Right hindlimb (tissue), 1 donor: ENCODE results near the gene MALRD1.
"Not testable (repeated sequence)": the region's sequence is repeated elsewhere in the genome, so short reads cannot be mapped to it uniquely, and the experiment has no call there.

Source experiments
- DNase-seq: peaks from one replicate; pipeline ENCODE4 v3.0.0-alpha.2; 2018

The MALRD1 gene

DNA sequence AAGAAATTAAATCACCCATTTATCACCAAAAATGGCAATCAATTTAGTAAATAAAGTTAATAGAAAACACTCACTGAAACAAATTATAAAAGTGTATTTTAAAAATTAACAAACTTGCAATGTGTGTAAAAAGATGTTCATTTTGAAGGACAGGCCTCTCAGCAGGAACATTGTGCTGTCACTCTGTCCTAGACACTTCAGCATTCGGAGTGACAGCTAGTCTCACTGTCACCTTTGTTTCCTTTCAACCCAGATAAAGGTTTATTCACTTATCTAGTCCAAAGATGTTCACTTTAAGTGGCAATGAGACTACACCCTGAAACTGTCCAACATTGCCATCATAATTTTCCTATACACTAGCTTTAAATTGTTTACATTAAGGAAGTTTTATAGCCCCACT lies 675.7 kb downstream of the MALRD1 start:
- no peak for DNase-seq

DNA sequence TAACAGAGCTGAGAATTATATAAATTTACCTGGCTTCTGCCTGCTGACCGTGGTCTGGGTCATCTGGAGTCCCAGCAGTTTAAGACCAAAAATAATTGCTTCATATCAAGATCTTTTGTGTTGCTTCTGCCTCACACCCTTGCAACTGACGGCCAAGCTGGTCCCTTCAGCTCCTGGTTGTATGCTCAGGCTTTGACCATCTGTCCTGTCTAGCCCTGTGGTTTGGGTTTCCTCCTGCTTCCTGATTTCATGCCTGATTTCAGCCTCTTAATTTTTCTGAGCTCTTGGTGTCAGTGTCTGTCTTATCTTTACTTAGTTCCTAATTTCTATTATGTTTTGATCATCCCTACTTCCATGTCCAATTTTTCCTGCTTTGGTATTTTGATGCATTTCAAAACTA lies 679.8 kb downstream of the MALRD1 start:
- no peak for DNase-seq

DNA sequence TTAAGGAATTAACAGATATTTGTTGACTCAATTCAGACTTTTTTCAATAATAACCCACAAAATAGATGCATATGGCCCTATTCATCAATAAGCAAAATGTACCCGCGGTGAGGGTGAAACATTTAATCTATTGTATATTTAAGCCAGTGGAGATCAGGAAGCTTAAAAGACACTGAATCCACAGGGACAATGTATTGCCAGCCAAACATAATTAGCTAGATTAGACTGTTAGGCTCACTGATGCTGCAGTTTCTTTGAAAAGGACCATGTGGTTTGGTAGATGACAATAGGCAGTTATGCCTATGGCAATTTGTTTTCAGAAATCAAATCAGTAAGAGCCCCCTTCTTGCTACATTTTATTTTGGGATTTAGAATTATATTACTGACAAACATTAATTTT lies 680.4 kb downstream of the MALRD1 start:
- DNase-seq = no peak

DNA sequence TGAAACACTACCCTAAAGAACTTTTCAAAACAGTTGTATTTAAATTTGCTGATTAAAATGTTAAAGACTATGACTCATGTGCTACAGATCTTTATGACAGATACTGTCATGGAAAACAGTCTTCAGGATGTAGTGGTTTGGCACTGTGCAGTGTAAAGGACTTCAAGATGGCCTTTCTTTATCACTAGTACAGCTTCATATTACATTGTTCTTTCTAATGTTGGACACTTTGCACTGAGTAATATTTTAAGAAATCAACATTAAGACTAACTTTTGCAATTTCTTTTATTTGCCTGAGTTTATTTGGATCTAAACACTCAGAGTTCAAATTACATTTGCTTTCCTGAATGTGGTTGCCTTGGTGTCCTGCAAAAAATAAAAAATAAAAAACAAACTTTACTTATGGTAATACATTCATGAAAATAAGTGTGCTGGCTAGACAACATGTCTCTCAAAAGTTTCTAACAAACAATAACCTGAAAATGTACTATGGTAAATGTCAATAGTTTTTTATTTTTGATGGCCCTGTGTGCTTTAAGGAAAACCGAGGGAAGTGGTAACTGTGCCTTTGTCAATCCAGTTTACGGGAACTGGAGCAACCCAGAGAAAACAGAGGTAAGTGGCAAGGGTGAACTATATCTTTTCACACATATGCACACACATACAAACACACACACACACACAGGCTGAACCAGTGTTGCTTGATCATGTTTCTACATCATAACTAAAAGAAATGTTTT lies 681.7 kb downstream of the MALRD1 start:
- DNase-seq = no peak

DNA sequence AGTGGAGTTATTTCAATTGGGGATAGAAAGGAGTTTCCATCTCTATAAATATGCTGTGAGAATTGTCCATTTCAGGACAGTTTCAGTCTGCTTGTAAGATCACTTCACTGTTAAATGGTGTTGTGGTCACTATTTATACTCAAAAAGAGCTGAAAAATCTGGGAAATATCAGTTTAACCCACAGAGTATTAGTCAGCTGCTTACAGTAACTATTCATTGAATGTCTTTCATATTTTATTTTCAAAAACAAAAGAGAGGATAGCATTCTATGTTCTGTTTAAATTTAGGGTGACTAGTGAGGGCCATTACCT lies 682.3 kb downstream of the MALRD1 start:
- DNase-seq = no peak

DNA sequence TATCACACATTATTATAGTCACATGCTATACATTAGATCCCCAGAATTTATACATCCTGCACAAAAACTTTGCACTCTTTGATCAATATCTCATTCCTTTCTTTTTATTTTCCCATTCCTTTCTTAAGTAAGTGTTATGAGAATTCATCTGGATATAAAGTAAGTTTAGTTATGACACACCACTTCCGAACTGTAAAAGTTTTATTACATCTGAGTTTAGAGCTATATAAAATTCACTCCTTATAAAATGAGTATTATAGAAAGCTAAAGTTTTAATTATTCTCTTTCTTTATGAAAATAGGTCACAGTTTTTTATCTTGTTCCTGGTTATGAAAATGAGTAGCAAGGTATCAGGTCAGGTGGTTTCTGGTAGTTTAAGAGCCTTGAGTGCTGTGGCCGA lies 683.0 kb downstream of the MALRD1 start:
- no peak for DNase-seq

DNA sequence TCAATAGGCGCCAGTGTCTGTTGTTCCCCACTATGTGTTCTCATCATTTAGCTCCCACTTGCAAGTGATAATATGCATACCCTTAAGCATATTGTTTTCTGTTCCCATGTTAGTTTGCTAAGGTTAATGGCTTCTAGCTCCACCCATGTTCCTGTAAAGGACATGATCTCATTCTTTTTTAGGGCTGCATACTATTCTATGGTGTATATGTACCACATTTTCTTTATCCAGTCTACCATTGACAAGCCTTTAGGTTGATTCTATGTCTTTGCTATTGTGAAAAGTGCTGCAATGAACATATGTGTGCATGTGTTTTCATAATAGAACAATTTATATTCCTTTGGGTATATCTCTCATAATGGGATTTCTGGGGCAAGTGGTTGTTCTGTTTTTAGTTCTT lies 689.8 kb downstream of the MALRD1 start:
- DNase-seq = no peak

DNA sequence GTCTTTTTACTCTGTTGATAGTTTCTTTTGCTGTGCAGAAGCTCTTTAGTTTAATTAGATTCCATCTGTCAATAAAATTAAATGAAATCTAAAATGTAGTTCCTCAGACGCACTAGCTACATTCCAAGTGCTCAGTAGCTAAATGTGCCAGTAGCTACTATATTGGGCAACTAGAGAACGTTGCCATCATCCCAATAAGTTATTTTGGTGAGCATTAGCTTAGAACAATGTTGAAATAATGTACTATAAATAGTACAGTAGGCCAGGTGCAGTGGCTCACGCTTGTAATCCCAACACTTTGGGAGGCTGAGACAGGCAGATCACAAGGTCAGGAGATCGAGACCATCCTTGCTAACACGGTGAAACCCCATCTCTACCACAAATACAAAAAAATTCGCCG lies 690.6 kb downstream of the MALRD1 start:
- DNase-seq = not testable (repeated sequence)

DNA sequence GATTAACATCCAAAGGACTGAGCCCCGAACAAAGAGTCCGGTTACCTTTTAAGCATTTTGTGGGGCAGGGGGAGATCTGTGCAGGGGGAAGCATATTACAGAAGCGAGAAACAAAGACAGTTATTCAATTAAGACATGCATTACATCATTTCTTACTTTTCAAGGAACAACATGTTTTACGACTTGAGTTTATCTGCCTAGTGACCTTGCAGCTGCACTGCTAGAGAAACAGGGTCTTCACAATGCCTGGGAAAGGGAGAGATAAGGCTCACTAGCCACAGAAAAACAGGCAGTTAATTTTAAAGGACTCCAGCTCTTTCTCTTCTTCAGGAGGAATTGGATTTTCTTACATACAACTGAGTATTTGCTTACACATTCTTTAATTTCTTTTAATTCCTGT lies 693.5 kb downstream of the MALRD1 start:
- not testable (repeated sequence) for DNase-seq

DNA sequence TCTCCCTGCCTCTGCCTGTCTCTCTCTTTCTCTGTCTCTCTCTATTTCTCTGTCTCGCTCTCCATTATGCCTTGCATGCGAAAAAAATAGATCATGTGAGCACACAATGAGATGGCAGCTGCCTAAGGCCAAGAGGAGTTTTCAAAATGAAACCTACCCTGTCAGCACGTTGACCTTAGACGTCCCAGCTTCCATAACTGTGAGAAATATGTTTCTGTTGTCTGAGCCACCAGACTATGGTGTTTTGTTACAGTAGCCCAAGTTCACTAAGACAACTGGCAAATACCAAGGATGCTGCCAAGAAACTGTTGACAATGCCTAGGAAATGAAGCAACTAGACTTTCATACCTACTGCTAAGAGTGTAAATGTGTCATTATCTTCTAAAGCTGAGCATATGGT lies 697.1 kb downstream of the MALRD1 start:
- DNase-seq = no peak

DNA sequence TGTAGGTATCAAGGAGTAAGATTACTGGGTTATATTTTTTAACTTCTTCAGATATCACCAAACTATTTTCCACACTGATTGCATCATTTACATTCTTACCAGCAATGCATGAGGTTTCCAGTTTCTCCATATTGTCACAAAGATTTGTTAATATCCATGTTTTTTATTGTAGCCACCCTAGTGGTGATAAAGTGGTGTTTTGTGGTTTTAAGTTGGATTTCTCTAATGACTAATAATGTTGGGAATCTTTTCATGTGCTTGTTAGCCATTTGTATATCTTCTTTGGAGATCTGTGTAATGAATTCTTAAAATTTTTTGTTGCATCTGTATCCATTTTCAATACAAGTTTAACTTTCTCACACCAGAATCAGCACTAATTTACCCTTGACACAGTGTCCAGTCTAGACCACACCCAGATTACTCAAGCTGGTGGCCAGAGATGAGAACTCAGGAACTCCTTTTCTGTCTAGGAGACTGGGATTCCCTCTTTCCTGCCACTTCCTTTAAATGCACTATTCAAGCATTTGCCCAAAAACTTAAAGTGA lies 700.7 kb downstream of the MALRD1 start:
- DNase-seq = no peak

DNA sequence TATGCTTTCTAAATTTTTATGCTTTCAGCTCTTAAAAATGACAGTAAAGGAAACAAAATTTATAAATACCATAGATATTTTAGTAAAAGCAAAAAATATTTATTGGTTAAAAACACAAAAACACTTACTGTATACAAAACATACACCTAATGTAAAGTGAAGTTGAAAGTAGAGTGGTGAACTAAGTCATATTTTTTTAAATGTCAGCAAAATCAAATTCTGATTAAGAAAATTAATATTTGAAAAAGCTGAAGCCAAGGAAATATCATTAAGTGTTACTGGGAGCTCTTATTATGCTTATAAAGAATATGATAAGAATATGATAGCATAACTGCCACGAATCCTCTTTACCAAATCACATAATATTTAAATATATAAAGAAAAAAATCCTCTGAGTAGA lies 702.4 kb downstream of the MALRD1 start:
- DNase-seq = no peak

DNA sequence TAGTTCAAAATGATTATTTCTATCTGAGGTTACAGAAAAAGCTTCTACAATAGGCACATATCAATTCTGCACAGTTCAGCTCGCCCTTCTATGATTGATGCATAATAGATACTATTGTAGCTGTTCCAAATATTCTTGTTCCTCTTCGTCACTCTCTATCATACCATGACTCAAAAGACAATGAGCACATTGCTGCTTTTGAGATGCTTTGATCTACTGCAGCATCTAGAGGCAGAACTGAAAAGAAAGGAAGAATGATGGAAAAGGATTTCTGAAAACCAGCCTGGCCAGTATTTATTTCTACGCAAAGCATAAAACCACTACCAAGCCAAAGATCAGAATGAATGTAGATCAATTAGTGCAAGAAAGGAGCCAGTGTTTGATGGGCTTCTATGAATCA lies 708.3 kb downstream of the MALRD1 start:
- no peak for DNase-seq

DNA sequence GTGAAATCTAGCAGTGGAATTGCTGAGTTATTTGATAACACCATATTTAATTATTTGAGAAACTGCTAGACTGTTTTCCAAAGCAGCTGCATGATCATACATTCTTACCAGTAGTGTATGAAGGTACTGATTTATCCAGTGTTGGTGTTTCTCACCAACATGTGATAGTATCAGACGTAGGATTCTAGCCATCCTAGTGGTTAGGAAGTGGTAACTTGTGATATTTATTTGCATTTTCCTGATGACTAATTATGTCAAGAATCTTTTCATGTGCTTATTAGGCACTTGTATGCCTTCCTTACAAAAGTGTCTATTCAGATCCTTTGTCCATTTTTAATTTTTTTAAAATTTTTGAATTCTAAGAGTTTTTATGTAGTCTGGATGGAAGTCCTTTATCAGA lies 713.4 kb downstream of the MALRD1 start:
- no peak for DNase-seq

DNA sequence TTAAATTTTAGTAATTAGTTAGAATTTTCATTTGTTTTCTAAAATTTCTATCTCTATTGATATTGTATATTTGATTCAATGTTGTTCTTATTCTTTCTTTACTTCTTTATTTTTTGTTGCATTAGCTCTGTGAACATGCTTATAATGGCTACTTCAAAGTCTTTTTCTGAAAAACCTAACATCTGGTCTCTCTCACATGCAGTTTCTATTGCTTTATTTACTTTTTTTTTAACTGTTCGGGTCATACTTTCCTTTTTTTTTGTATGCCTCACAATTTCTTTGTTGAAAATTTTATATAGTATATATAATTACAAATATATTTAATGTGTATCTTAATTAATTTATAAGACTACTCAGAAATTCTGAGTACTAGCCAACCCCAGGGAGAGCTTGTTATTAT lies 715.5 kb downstream of the MALRD1 start:
- DNase-seq = no peak

DNA sequence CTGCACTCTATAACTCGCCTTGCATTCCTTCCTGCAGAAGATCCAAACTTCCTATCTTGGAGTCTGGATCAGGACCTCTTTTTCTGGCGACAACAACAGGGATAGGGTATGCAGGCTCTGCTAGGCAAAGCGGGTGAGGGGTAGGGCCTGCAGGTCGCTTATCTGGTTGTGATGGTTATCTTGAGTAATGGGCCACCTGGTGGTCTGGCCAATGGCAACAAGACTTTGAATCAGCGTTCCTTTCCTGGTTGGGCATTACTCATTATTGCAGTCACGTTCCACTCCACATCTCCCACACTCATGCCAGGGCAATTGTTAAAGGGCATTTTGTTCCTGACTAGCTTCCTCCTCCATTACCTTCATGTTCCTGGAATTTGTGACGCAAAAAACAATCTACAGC lies 719.3 kb downstream of the MALRD1 start:
- no peak for DNase-seq

DNA sequence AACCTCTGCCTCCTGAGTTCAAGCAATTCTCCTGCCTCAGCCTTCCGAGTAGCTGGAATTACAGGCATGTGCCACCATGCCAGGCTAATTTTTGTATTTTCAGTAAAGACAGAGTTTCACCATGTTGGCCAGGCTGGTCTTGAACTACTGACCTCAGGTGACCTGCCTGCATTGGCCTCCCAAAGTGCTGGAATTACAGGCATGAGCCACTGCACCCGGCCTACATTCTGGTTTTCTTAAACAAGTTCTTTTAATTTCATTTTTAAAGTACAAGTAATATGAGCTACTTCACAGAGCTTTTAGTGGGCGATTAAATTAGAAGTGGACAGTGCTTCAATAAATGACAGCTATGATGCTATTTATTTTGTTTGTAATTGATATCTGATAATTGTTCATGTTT lies 721.2 kb downstream of the MALRD1 start:
- DNase-seq = not testable (repeated sequence)

DNA sequence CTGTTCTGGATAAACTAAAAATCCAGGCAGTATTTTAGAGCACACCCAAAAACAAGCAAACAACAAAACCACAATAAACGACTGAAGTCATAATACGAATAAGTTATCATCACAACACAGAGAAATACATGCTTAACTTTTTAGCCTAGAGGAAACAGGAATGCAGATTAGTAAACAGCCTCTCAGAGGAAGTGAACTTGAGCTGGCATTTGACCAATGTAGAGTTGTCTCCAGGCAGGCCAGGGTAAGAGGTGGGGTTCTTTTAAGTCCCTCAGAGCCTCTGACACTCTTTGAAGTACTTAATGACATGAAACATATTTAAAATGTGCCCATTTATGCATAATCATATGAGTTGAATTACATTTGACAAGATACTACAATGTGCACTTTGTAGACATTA lies 724.4 kb downstream of the MALRD1 start:
- no peak for DNase-seq

DNA sequence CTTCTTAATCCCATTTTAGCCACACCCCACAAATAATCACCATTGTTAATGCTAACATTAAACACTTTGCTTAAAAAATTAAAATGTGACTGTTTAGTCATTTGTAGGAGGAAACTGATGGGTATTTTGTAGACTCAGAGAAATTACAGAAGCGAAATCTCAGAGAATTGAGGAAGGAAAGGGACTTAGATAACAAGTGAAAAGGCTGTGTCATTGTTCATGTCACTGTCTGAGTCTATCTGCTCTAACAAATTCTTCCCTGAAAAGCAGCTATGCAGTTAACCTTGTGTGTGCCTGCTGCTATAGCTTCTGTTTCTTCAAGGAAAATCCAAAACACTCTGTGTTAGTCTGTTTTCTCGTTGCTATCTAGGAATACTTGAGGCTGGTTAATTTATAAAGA lies 726.7 kb downstream of the MALRD1 start:
- DNase-seq = no peak

DNA sequence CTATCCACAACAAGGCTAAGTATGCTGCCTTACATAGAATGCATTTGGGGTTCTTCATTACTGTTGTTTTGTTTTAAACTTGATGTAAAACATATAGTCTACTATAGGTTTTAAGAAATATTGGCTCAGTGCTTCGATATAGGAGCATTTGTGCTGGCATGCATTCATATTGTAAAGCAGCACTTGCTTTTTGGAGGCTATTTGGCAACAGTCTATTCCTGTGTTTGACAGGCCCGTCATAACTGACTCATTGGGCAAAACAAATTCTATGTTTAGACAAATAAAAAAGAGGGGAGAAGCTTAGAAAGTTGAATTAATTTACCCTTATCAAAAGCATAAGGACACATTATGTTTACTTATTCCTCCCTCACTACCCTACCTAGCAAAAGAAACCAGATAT lies 729.2 kb downstream of the MALRD1 start:
- DNase-seq = no peak

DNA sequence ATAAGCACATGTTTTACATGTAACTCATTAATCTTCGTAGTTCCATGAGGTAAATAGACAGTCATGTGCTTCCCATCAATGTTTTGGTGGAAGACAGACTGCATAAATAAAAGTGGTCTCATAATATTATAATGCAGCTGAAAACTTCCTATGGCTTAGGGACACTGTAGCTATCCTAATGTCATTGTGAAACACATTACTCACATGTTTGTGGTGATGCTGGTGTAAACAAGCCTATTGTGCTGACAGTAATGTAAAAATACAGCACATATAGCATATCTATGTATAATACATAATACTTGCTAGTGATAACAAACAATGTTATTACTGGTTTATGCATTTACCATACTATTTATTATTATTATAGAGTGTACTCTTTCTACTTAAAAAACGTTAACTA lies 730.4 kb downstream of the MALRD1 start:
- DNase-seq = no peak

DNA sequence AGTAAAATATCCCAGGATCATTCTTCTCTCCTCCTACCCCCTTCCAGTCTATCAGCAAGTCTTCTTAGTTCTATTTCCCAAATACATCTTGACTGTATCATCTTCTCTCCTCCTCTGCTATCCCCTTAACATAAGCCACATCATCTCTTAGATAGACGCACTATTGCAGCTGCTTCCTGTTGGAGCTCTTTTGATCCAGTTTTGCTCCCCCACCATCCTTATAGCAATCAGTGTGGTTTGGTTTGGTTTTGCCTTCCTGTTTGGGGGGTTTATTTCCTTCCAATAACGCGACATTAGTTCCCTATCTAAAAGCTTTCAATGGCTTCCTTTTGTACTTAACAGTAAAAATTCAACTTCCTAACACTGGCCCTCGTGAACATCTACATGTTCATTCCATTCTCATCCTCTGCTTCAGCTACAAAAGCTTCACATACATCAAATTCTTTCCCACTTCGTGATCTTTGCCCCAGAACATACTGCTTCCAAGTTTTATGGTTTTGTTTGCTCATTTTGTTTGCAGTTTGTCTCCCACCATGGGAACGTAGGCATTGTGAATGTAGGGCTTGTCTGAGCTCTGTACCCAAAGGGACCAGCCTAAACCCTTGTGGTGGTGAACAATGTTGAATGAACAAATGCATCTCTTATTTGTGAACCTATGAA lies 734.0 kb downstream of the MALRD1 start:
- no peak for DNase-seq

DNA sequence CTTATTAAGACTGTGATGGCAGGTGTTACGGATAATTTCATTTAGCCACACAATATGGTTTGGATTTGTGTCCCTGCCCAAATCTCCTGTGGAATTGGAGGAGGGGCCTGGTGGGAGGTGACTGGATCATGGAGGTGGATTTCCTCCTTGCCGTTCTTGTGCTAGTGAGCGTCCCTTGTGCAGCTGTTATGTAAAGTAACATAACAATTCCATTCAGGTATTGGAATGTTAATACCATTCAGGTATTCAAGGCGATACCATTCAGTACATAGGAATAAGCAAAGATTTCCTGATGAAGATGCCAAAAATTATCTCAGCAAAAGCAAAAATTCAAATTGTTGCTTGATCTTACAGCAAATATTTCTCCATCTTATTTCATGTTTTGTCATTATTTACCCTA lies 735.1 kb downstream of the MALRD1 start:
- DNase-seq = no peak
